HG02763 (cell line): ENCODE measurements around the gene MTMR10.
A peak's percentile ranks its signal among the peaks of the same experiment; 100 is the strongest.

Experiments used
- ATAC-seq: cut with Tn5 transposase; IDR thresholded peaks from one replicate; pipeline ENCODE4 v1.9.1; 2021; ENCODE audit warnings: mild to moderate bottlenecking, moderate library complexity; ENCODE audit not compliant: unreplicated experiment

MTMR10 gene

DNA sequence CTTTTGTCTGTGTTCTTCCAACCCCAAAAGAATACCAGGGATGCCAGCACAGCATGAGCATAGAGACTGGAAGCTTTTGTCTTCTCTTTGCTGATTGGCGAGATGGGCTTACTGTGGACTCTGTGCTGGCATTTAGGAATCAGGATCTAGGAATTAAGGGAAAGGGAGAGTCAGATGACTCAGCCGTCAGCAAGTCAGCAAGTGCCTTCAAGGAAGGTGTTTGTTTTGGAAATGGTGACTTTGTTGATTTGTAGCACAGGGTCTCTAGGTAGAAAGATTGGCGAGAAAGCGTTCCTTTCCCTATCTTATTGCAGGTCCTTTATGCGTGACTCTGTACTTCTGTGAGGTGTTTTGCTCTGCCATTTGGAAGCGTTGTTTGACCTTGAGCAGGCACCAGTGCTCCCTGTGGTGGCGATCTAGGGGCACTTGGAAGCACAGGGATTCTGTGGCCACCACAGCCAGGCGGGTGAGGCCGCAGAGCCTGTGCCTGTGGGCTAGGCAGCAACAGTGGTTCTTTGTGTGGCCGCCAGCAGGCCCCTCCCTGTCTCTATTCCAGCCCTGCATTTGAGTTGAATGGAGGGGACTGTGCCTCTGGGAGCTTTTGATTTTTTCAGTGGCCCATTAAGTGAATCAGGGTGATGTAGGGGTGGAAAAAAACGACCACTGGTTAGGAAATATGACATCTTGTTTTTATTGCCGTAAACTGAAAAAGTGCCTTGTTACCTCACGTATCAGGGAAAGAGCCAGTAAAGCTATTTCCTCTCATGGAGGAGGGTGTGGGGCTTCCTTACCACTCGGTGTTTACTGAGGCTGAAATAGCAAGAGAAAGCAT is 68.7 kb downstream of the MTMR10 start:
- no peak for ATAC-seq

DNA sequence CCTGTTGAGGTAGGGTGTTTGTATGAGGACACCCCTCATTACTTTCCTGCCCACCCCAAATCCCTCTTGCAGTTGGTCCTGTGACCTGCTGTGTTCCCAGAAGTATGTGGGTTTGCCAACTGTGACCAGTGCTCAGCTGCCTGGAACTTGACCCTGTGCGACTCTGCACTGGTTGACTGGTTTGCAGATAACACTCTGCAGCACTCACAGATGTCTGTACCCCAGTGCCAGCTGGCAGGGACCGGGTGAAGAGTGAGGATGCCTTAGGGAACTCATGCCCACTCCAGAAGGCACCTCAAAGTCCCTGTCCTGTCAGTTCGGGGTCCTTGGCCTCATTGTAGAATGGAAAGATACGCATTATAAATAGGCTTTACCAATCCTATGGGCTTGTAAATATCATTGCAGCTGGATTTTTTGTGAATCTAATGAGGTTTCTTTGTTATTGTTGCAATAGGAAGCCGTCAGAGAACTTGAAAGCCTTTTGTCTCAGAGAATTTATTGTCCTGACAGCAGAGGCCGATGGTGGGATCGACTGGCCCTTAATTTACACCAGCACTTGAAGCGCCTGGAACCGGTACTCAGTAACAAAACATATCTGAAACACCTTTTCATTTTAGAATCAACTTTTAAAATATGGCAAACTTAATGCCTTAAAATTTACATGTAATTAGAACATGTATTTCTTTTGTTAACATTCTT is 69.5 kb downstream of the MTMR10 start:
- ATAC-seq, result no peak

DNA sequence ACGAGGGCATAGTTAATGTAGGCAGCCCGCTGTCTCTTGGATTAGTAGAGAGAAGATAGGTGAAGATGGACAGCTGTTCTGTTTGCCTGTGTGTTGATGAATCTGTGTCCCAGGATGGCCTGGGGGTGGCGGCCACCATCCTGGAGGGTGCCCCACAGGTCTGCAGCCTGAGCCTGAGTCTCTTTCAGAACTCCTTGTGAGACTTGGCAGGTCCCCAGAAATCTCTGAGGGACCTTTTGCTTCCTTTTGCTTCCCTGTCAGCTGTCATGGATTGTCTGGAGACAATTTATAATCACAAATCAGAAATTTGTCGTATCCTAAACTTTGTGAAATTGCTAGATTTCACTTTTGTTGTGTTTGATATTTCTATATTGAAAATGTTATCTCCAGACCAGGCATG is 70.3 kb downstream of the MTMR10 start:
- no peak for ATAC-seq

DNA sequence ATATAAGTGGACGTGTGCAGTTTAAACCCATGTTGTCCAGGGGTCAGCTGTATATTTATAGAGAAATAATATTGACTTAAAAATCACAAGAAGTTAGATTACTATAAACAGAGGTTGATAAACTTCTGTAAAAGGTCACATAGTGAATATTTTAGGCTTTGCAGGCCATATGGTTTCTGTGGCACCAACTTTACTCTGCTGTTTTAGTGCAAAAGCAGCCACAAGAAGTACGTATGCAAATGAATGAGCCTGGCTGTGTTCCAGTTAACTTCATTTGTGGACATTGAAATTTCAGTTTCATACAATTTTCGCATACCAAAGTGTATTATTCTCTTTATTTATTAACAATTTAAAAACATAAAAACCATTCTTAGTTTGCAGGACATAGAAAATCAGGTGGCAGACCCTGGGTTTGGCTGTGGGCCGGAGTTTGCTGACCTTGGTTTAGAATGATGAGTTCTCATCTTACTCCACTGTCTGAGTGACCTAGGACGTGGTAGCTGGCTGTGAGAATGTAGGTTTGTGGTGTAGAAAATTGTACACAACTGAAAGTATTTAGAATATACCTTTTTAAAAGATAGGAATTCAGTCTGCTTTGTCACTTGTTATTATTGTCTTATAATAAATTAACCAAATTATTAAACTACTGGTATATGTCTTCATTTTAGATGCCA is 71.4 kb downstream of the MTMR10 start:
- no peak for ATAC-seq

DNA sequence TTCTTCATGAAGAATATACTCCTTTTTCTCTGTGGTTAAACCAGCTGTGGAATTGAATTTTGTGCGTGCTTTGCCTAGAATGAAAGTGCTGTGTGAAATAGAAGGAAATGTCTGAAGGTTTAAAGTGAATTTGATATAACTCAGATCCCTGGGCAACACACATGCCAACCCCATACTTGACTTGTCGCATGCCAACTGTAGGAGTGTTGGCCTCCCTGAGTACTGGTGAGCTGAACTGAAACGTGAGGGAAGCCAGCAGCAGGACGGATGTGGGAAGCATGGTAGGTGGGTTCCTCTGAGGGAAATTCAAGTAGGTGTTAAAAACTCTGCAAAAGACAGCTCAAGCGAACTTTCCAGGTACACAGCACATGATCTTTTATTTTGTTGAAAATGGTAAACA is 73.1 kb downstream of the MTMR10 start:
- ATAC-seq, result no peak

DNA sequence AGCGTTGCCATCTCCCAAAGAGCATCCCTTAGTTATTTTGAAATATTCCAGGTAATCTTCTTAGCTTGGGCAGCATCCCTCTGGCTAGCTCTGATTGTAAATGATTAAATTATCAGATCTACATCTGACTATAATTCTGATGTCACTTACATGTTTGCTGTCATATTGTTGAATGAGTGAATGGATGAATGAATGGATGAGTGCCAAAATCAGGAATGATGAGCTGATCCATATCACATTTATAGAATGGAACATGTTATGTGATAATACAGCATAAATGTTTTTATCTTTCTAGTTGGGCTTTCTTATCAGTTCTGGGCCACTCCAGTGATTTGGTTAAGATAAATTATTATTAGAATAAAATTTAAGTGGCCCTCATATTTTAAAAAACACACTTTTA is 73.8 kb downstream of the MTMR10 start:
- no peak for ATAC-seq

DNA sequence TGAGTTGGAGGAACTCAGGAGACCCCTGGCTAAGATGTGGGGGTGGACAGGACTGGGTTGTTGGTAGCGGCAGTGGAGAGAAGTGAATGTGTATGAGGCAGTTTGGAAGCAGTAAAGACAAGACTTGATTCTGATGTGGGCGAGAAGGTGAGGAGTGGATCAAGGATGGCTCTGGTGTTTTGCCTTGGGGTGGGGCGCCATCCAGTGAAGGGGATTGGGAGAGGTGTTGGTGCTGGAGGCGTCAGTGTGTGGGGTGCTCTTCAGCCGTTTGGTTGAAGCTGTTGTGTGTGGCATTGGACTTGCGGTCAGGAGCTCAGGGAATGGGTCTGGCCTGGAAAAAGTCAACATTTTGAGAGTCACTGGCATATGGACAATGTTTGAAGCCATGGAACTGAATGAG is 74.4 kb downstream of the MTMR10 start:
- no peak for ATAC-seq

DNA sequence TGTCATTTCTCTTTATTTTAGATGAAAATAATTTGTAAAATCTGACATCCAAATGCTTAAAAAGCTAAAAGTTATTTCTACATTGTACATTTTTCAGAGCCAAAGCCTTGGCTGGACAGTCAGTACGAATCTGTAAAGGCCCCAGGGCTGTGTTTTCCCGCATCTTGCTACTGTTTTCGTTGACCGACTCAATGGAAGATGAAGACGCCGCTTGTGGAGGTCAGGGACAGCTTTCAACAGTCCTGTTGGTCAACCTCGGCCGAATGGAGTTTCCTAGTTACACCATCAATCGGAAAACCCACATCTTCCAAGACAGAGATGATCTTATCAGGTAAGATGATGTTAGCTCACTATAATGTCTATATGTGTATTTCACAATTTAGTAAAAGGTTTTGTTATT is 77.7 kb downstream of the MTMR10 start:
- no peak for ATAC-seq

DNA sequence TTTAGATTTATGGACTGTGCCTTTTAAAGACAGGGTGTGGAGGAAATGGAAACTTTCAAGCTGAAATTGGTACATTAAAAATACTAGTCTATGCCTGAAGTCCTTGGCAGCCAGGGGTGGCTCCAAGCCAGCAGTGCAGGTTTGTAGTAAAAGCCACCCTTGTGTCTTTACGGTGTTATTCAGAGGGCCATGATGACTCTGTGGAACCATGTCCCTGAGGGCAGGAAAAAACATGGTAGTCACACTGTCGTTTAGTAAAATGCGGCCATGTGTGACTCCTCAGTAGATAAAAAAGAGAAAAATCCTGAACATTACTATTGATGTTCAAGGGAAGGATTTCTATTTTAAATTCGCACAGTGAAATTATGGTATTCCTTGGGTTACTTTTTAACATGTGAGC is 85.1 kb downstream of the MTMR10 start:
- ATAC-seq, result no peak

DNA sequence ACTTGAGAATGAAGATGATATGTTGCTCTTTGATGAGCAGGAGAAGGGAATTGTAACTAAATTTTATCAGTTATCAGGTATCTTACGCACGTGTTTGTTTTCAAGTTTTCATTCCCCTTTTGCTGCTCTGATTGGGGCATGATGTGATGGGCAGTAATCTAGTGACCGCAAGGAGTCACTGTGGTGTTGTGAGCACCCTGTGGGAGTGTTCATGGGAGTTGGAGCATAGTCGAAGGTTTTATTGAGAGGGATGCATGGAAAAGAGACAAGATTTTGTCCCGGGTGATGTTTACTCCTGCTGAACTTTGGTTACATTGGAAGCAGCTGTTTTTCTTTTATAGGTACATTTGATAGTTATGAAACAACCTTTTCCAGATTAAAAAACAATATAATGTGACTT is 85.6 kb downstream of the MTMR10 start:
- no peak for ATAC-seq

DNA sequence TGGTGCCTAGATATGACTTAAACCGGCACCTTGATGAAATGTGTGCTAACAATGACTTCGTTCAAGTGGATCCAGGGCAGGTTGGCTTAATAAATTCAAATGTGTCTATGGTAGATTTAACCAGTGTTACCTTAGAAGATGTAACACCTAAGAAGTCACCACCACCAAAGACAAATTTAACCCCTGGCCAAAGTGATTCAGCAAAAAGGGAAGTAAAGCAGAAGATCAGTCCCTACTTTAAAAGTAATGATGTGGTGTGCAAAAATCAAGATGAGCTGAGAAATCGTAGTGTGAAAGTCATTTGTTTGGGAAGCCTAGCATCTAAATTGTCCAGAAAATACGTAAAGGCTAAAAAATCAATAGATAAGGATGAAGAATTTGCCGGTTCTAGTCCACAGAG is 86.6 kb downstream of the MTMR10 start:
- no peak for ATAC-seq

DNA sequence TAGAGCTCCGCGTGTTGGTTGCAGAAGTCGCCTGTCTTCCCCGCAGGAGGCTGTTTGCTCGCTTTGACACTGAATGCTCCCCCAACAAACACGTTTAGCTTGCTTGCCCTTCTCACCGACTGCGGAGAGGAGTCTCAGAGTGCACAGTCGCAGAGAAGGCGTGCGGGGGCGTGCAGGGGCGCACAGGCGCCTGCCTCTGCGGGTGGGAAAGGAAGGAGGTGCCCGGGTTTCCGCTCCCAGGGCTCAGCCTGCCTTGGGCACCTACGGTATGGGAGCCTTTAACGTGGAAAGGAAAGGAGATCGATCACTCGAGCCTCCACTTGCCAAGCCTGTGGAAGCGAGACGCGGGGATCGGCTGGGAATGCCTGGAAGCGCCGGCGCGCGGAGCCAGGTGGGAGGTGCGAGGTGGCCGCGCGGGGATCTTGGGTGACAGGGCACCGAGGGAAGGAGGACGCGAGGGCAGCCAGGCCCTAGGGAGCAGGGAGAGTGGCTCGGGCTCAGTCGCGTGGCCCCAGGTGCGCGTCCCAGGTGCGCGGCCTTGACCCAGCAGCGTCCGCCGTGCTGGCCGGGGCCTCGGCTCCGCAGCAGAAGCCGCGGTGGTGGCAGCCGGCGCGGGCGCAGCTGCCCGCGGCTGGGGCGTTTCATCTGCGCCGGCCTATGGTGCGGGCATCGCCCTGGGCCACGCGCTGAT is 87.8 kb downstream of the MTMR10 start, which contains the start of gene FAN1:
Gene FAN1 (plus strand): TSS at position 419 of the 691 bp plus-strand sequence. CDS start 749 bp downstream, outside the sequence.
- ATAC-seq, result peak; percentile 90

DNA sequence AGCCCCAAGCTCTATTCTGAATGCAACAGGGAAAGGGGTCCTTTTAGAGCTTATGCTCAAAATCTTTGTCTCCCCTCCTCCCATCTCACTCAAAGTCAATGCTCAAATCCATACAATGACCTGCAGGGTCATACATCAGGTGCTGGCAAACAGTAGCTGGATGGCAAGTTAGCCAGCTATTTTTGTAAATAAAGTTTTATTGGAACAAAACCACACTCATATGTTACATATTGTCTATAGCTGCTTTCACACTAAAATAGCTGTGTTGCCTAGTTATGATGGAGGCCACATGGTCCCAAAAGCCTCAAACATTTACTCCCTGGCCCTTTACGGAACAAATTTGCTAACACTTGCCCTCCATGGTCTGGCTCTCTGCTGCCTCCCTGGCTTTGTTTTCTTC is 89.5 kb downstream of the MTMR10 start:
- no peak for ATAC-seq

DNA sequence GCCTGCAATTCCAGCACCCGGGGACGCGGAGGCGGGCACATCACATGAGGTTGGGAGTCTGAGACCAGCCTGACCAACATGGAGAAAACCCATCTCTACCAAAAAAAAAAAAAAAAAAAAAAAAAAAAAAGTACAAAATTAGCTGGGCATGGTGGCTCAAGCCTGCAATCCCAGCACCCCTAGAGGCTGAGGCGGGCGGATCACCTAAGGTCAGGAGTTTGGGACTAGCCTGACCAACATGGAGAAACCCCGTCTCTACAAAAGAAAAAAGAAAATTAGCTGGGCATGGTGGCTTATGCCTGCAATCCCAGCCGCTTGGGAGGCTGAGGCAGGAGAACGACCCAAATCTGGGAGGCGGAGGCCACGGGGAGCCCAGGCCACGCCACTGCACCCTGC is 95.2 kb downstream of the MTMR10 start:
- no peak for ATAC-seq

DNA sequence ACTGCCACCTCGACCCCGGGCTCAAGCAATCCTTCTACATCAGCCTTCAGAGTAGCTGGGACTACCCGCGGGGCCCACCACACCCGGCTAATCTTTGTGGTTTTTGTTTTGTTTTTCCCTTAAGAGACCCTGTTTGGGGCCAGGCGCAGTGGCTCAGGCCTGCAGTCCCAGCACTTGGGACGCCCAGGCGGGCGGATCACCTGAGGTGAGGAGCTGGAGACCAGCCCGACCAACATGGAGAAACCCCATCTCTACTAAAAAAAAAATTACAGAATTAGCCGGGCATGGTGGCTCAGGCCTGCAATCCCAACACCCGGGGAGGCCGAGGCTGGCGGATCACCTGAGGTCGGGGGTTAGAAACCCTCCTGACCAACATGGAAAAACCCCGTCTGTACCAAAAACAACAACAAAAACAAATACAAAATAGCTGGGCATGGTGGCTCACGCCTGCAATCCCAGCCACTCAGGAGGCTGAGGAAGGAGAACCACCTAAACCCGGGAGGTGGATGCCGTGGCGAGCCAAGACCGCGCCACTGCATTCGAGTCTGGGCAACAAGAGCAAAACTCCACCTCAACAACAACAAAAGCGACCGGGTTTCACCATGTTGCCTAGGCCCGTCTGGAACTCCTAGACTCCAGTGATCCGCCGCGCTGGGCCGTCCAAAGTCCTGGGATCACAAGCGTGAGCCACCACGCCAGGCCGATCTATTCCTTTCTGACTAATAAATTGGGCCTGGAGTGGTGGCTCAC is 95.8 kb downstream of the MTMR10 start:
- ATAC-seq, result no peak

DNA sequence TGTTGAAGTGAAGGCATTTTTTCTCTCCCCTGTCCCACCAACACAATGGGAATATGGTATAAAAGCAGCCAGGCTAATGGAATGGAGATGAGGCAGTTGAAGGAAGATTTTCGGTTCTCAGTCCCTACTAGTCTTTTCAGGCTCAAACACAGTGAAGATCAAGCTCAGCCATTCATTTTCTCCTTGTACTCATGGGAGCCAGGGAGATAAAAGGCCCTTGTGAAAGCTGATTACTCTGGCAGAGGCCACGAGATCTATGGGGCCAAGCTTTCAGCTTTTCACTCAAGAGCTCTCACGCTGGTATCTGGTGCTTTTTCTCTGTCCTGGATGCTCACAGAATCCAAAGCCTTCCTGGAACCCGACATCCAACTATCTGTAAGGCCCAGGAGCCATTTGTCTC is 102.2 kb downstream of the MTMR10 start:
- ATAC-seq, result no peak
